ENCODE data around the gene GTPBP3. TPM values are rescaled to one million over a fixed set of nuclear protein-coding genes. Genes with fewer than 3 reads are reported as not detected.
"Not testable (repeated sequence)": the region's sequence is repeated elsewhere in the genome, so short reads cannot be mapped to it uniquely, and the experiment has no call there.

Gene GTPBP3, protein sequence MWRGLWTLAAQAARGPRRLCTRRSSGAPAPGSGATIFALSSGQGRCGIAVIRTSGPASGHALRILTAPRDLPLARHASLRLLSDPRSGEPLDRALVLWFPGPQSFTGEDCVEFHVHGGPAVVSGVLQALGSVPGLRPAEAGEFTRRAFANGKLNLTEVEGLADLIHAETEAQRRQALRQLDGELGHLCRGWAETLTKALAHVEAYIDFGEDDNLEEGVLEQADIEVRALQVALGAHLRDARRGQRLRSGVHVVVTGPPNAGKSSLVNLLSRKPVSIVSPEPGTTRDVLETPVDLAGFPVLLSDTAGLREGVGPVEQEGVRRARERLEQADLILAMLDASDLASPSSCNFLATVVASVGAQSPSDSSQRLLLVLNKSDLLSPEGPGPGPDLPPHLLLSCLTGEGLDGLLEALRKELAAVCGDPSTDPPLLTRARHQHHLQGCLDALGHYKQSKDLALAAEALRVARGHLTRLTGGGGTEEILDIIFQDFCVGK
- 10 to 100 TPM; 40.4 to 44.4 TPM for total RNA-seq

- CTCF ChIA-PET, result interaction anchor here (0.8 to 2.8 kb wide), 7 partner anchors 8 to 70 kb away, joined by 3 to 16 read pairs (median 6); partner anchors contain the start of genes BABAM1, DDA1 and MRPL34
- Mint-ChIP-seq H3K4me1 (peaks cover 42% of the 10 kb centered on the region), H3K27ac (peak within 1 kb of the TSS; percentile 92), H3K4me3 (peak within 1 kb of the TSS; percentile 90), H3K36me3 (peaks cover 8% of the 10 kb centered on the region), H3K9me3 (ENCODE audit: low read depth) (no peaks in the 10 kb centered on the region), H3K27me3 (no peaks in the 10 kb centered on the region)
- ATAC-seq (peak; percentile 89), DNase-seq (peak; percentile 99)
These were observed at the start of gene GTPBP3 for GRCh38 chr19:17336872-17337674. Gene GTPBP3, plus strand, starts transcription at chr19:17337553. Its CDS starts 59 bp downstream, at chr19:17337612.

- H3K4me3 Mint-ChIP-seq, result no peak overlapping the region
- H3K4me1 Mint-ChIP-seq, result peaks cover 11% of the 10 kb centered on the region
- H3K27ac Mint-ChIP-seq, result no peak overlapping the region
- H3K9me3 Mint-ChIP-seq (ENCODE audit: low read depth), result no peaks in the 10 kb centered on the region
- peaks cover 5% of the 10 kb centered on the region for H3K36me3 Mint-ChIP-seq
- ATAC-seq, result no peak
- DNase-seq, result peak; percentile 63
- CTCF ChIA-PET, result interaction anchor here (0.7 kb wide), 2 partner anchors 44 to 68 kb away, joined by 3 read pairs; no protein-coding TSS in a partner anchor
- peaks cover 3% of the 10 kb centered on the region for H3K27me3 Mint-ChIP-seq
These were observed 47.9 kb upstream of the GTPBP3 start for GRCh38 chr19:17289489-17289888.

- CTCF ChIA-PET, result interaction anchor here (0.6 to 6.6 kb wide), 24 partner anchors 10 to 298 kb away, joined by 3 to 92 read pairs (median 5); partner anchors contain the start of genes ABHD8, BST2, DDA1 and MRPL34
- DNase-seq, result peak; percentile 88
- peaks cover 3% of the 10 kb centered on the region for H3K36me3 Mint-ChIP-seq
- ATAC-seq, result peak; percentile 95
- H3K27ac Mint-ChIP-seq, result peak overlapping the region; percentile 82
- peaks cover 3% of the 10 kb centered on the region for H3K27me3 Mint-ChIP-seq
- peaks cover 14% of the 10 kb centered on the region for H3K4me1 Mint-ChIP-seq
- no peaks in the 10 kb centered on the region for H3K9me3 Mint-ChIP-seq (ENCODE audit: low read depth)
- H3K4me3 Mint-ChIP-seq, result peak overlapping the region; percentile 81
These were observed 44.9 kb upstream of the GTPBP3 start for GRCh38 chr19:17292301-17293074.

DNA sequence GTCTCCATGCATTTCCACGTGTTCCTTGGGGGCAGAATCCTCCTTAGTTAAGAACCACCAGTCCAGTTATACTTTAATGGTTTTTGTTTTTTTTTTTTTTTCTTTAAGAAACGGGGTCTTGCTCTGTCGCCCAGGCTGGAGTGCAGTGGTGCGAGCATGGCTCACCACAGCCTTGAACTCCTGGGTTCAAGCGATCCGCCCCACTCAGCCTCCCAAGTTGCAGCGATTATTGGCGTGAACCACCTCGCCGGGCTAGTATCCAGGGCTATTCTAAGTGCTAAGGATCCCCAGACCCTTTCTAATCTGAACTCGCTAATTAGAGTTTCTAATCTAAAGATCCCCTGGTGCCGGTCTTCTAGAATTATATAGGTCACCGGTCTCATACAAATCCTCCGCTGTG is 43.7 kb upstream of the GTPBP3 start:
- Mint-ChIP-seq H3K27ac (no peak overlapping the region), H3K4me1 (peaks cover 14% of the 10 kb centered on the region), H3K9me3 (ENCODE audit: low read depth) (no peaks in the 10 kb centered on the region), H3K36me3 (peaks cover 8% of the 10 kb centered on the region), H3K4me3 (no peak overlapping the region), H3K27me3 (peaks cover 3% of the 10 kb centered on the region)
- no peak for DNase-seq
- CTCF ChIA-PET, result interaction anchor here (0.7 to 6.6 kb wide), 16 partner anchors 8 to 281 kb away, joined by 3 to 92 read pairs (median 5); partner anchors contain the start of genes BST2, DDA1, MRPL34 and USHBP1
- no peak for ATAC-seq

GRCh38 chr19:17294051-17294891 is 43.1 kb upstream of the GTPBP3 start:
- no peak for ATAC-seq
- H3K27ac Mint-ChIP-seq, result no peak overlapping the region
- H3K4me3 Mint-ChIP-seq, result no peak overlapping the region
- peaks cover 14% of the 10 kb centered on the region for H3K4me1 Mint-ChIP-seq
- peaks cover 3% of the 10 kb centered on the region for H3K27me3 Mint-ChIP-seq
- peaks cover 11% of the 10 kb centered on the region for H3K36me3 Mint-ChIP-seq
- DNase-seq, result peak; percentile 61
- H3K9me3 Mint-ChIP-seq (ENCODE audit: low read depth), result no peaks in the 10 kb centered on the region
- CTCF ChIA-PET, result interaction anchor here (1.1 to 6.6 kb wide), 4 partner anchors 10 to 93 kb away, joined by 3 to 92 read pairs (median 14); partner anchors contain the start of gene MRPL34

DNA sequence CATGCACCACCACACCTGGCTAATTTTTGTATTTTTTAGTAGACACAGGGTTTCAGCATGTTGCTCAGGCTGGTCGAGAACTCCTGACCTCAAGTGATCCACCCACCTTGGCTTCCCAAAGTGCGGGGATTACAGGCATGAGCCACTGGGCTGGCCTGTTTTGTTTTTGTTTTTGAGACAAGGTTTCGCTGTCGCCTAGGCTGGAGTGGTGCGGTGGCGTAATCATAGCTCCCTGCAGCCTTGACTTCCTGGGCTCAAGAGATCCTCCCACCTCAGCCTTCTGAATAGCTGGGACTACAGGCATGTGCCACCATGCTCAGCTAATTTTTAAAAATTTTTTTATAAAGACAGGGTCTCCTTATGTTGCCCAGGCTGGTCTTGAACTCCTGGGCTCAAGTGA is 41.8 kb upstream of the GTPBP3 start:
- Mint-ChIP-seq H3K36me3 (peaks cover 11% of the 10 kb centered on the region), H3K4me1 (peaks cover 14% of the 10 kb centered on the region)
- not testable (repeated sequence) for H3K27ac Mint-ChIP-seq; H3K4me3 Mint-ChIP-seq; ATAC-seq; H3K9me3 Mint-ChIP-seq (ENCODE audit: low read depth); DNase-seq; H3K27me3 Mint-ChIP-seq
- CTCF ChIA-PET, result interaction anchor here (2.2 to 6.6 kb wide), 2 partner anchors 10 to 92 kb away, joined by 7 to 92 read pairs; partner anchors contain the start of gene MRPL34

- no peaks in the 10 kb centered on the region for H3K27me3 Mint-ChIP-seq
- no peak for DNase-seq
- peaks cover 11% of the 10 kb centered on the region for H3K4me1 Mint-ChIP-seq
- H3K9me3 Mint-ChIP-seq (ENCODE audit: low read depth), result no peaks in the 10 kb centered on the region
- peaks cover 11% of the 10 kb centered on the region for H3K36me3 Mint-ChIP-seq
- CTCF ChIA-PET, result interaction anchor here (2.2 to 6.6 kb wide), 2 partner anchors 9 to 91 kb away, joined by 7 to 92 read pairs; partner anchors contain the start of gene MRPL34
- no peak overlapping the region for H3K27ac Mint-ChIP-seq
- H3K4me3 Mint-ChIP-seq, result no peak overlapping the region
- no peak for ATAC-seq
These were observed 41.1 kb upstream of the GTPBP3 start for GRCh38 chr19:17296273-17296672.

DNA sequence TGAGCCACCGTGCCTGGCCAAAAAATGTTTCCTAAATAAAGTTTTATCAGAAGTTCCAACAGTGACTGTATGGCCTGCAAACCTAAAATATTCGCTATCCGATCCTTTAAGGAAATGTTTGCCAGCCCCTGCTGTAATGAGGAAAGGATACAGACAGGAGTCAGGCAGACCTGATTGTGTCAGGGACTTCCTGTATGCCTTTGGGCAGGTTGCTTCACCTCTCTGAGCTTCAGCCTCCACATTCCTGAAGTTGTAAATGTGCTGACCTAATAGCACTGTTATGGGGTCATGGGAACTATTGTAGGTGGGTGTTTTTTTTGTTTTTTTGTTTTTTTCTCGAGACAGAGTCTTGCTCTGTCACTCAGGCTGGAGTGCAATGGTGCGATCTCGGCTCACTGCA is 40.4 kb upstream of the GTPBP3 start:
- peaks cover 11% of the 10 kb centered on the region for H3K36me3 Mint-ChIP-seq
- no peak for ATAC-seq
- CTCF ChIA-PET, result interaction anchor here (1.4 to 2.2 kb wide), 2 partner anchors 8 to 89 kb away, joined by 5 to 7 read pairs; partner anchors contain the start of gene MRPL34
- DNase-seq, result no peak
- no peak overlapping the region for H3K27ac Mint-ChIP-seq
- no peaks in the 10 kb centered on the region for H3K9me3 Mint-ChIP-seq (ENCODE audit: low read depth)
- H3K4me1 Mint-ChIP-seq, result peaks cover 9% of the 10 kb centered on the region
- H3K4me3 Mint-ChIP-seq, result no peak overlapping the region
- H3K27me3 Mint-ChIP-seq, result no peaks in the 10 kb centered on the region

- Mint-ChIP-seq H3K27me3 (no peaks in the 10 kb centered on the region), H3K9me3 (ENCODE audit: low read depth) (no peaks in the 10 kb centered on the region), H3K27ac (no peak overlapping the region), H3K36me3 (peaks cover 11% of the 10 kb centered on the region), H3K4me3 (no peak overlapping the region), H3K4me1 (peaks cover 25% of the 10 kb centered on the region)
- no peak for ATAC-seq
- CTCF ChIA-PET, result interaction anchor here (1.0 kb wide), 1 partner anchor 31 kb away, joined by 4 read pairs; no protein-coding TSS in a partner anchor
- DNase-seq, result no peak
These were observed 36.2 kb upstream of the GTPBP3 start for GRCh38 chr19:17300992-17301619.

DNA sequence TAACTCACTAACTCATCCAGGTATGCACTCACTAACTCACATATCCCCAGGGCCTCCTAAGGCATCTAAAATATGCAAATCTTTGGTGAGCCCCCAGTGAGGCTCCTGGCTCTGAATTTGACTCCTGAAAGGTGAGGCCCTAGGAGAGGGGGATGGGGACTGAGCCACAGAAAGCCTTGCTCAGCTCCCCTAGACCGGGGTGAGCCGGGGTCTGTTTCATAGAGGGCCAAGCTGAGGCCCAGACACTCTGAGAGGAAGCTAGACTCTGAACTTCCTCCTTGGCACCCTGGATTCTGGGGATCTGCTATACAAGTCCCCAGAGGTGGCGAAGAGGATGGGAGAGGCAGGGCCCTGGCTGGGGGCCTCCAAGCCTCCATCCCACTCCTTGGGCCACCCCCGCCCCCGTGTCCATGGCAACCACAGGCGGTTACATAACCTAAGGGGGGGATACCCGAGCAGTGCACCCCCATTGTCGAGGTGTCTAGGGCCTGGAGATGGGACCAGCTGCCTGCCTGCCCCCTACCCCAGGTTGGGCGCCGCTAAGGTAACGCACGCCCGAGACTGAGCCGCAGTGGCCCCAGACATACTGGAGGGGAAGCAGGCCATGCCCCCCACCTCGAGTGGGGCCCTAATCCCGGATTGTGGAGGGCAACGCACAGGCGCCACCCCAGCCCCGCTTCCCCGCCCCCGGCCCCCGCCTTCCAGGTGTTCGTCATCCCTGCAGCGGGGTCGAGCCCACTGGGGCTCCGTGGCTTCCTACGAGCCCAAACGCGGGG is 34.8 kb upstream of the GTPBP3 start:
- Mint-ChIP-seq H3K36me3 (peaks cover 9% of the 10 kb centered on the region), H3K4me3 (peak overlapping the region; percentile 56), H3K27me3 (no peaks in the 10 kb centered on the region), H3K4me1 (peaks cover 37% of the 10 kb centered on the region), H3K27ac (peak overlapping the region; percentile 5), H3K9me3 (ENCODE audit: low read depth) (no peaks in the 10 kb centered on the region)
- CTCF ChIA-PET, result interaction anchor here (0.9 to 1.6 kb wide), 6 partner anchors 10 to 84 kb away, joined by 3 to 9 read pairs (median 5); no protein-coding TSS in a partner anchor
- ATAC-seq (no peak), DNase-seq (peak; percentile 45)
